ENCODE measurements around the gene KLF18. TPM values are rescaled to one million over a fixed set of nuclear protein-coding genes. Genes with fewer than 3 reads are reported as not detected.

The KLF18 gene
- total RNA-seq, 1 experiment from 2014 or later: 0.07 TPM

DNA sequence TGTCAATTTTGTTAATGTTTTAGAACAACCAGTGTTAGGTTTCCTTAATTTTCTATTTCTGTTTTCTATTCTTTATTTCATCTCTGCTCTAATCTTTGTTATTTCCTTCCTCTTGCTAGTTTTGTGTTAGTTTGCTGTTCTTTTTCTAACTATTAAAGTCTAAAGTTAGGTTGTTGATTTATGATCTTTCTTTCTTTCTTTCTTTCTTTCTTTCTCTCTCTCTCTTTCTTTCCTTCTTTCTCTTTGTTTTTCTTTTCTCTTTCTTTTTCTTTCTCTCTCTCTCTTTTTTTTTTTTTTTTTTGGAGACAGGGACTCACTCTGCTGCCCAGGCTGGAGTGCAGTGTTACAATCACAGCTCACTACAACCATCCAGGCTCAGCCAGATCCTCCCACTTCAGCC is 17.4 kb upstream of the KLF18 start:
- intact Hi-C loops (cut with micrococcal nuclease): no loop called here
- ChIA-PET CTCF (no interaction called here), RAD21 (ENCODE audit: low non-redundant PET in 1 of 2, low total read pairs in 2 of 2, uncharacterized antibody in 2 of 2, unreplicated experiment in 2 of 2) (no interaction called here), POLR2A (no interaction called here)
- Histone ChIP-seq H2AFZ (ENCODE audit: low read depth, low read length, poor library complexity, severe bottlenecking) (no peak overlapping the region), H3K79me2 (ENCODE audit: insufficient read depth, low read length) (no peaks in the 10 kb centered on the region), H4K20me1 (ENCODE audit: insufficient read depth) (no peaks in the 10 kb centered on the region), H3K9me3 (ENCODE audit: control insufficient read depth in 1 of 2, insufficient read depth in 1 of 2, low read depth in 1 of 2, low read length in 2 of 2) (no peaks in the 10 kb centered on the region), H3K4me2 (ENCODE audit: low read length) (no peak overlapping the region), H3K4me1 (ENCODE audit: control insufficient read depth in 1 of 2, insufficient read depth in 2 of 2, low read length in 2 of 2) (peaks cover 22 to 23% of the 10 kb centered on the region in 2 experiments), H3K27me3 (ENCODE audit: insufficient read depth, low read length) (no peaks in the 10 kb centered on the region), H3K4me3 (replicated peaks in 1 of 2; ENCODE audit: low read depth in 1 of 2, low read length in 2 of 2) (no peak overlapping the region), H3K27ac (ENCODE audit: low read depth, low read length) (no peak overlapping the region), H3K36me3 (ENCODE audit: control insufficient read depth in 1 of 2, insufficient read depth in 2 of 2, low read length in 2 of 2) (no peaks in the 10 kb centered on the region), H3K9ac (ENCODE audit: low read length) (no peak overlapping the region), H3K9me2 (ENCODE audit: insufficient read depth) (0 out of 2 replicates have a peak, but pooled peaks cover 3% of the 10 kb centered on the region)
- no peak for ATAC-seq
- TF ChIP-seq, protein P1, sequence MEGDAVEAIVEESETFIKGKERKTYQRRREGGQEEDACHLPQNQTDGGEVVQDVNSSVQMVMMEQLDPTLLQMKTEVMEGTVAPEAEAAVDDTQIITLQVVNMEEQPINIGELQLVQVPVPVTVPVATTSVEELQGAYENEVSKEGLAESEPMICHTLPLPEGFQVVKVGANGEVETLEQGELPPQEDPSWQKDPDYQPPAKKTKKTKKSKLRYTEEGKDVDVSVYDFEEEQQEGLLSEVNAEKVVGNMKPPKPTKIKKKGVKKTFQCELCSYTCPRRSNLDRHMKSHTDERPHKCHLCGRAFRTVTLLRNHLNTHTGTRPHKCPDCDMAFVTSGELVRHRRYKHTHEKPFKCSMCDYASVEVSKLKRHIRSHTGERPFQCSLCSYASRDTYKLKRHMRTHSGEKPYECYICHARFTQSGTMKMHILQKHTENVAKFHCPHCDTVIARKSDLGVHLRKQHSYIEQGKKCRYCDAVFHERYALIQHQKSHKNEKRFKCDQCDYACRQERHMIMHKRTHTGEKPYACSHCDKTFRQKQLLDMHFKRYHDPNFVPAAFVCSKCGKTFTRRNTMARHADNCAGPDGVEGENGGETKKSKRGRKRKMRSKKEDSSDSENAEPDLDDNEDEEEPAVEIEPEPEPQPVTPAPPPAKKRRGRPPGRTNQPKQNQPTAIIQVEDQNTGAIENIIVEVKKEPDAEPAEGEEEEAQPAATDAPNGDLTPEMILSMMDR (IDR thresholded peaks at IDR 0.05 in 2 of 3, conservative IDR thresholded peaks at IDR 0.05 in 1 of 3; ENCODE audit: borderline replicate concordance in 1 of 3, insufficient read depth in 1 of 3, low read depth in 2 of 3, low read length in 2 of 3): no peak
- TF ChIP-seq, protein P2, sequence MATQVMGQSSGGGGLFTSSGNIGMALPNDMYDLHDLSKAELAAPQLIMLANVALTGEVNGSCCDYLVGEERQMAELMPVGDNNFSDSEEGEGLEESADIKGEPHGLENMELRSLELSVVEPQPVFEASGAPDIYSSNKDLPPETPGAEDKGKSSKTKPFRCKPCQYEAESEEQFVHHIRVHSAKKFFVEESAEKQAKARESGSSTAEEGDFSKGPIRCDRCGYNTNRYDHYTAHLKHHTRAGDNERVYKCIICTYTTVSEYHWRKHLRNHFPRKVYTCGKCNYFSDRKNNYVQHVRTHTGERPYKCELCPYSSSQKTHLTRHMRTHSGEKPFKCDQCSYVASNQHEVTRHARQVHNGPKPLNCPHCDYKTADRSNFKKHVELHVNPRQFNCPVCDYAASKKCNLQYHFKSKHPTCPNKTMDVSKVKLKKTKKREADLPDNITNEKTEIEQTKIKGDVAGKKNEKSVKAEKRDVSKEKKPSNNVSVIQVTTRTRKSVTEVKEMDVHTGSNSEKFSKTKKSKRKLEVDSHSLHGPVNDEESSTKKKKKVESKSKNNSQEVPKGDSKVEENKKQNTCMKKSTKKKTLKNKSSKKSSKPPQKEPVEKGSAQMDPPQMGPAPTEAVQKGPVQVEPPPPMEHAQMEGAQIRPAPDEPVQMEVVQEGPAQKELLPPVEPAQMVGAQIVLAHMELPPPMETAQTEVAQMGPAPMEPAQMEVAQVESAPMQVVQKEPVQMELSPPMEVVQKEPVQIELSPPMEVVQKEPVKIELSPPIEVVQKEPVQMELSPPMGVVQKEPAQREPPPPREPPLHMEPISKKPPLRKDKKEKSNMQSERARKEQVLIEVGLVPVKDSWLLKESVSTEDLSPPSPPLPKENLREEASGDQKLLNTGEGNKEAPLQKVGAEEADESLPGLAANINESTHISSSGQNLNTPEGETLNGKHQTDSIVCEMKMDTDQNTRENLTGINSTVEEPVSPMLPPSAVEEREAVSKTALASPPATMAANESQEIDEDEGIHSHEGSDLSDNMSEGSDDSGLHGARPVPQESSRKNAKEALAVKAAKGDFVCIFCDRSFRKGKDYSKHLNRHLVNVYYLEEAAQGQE (IDR thresholded peaks at IDR 0.05; ENCODE audit: low read depth): no peak
- no peak for TF ChIP-seq JUND (IDR thresholded peaks at IDR 0.05)
- TF ChIP-seq ELF1 (IDR thresholded peaks at IDR 0.05; ENCODE audit: borderline replicate concordance, low read depth): no peak
- no peak for TF ChIP-seq FOSL1 (IDR thresholded peaks at IDR 0.05; ENCODE audit: low read depth)
- TF ChIP-seq, protein P3, sequence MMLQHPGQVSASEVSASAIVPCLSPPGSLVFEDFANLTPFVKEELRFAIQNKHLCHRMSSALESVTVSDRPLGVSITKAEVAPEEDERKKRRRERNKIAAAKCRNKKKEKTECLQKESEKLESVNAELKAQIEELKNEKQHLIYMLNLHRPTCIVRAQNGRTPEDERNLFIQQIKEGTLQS (IDR thresholded peaks at IDR 0.05): no peak
- TF ChIP-seq EZH2 (IDR thresholded peaks at IDR 0.05): no peak
- TF ChIP-seq, protein P4, sequence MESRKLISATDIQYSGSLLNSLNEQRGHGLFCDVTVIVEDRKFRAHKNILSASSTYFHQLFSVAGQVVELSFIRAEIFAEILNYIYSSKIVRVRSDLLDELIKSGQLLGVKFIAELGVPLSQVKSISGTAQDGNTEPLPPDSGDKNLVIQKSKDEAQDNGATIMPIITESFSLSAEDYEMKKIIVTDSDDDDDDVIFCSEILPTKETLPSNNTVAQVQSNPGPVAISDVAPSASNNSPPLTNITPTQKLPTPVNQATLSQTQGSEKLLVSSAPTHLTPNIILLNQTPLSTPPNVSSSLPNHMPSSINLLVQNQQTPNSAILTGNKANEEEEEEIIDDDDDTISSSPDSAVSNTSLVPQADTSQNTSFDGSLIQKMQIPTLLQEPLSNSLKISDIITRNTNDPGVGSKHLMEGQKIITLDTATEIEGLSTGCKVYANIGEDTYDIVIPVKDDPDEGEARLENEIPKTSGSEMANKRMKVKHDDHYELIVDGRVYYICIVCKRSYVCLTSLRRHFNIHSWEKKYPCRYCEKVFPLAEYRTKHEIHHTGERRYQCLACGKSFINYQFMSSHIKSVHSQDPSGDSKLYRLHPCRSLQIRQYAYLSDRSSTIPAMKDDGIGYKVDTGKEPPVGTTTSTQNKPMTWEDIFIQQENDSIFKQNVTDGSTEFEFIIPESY (IDR thresholded peaks at IDR 0.05; ENCODE audit: extremely low read depth, insufficient replicate concordance, low read length): no peak
- no peak for TF ChIP-seq ZFX (IDR thresholded peaks at IDR 0.05)
- no peak for TF ChIP-seq TCF7L2 (IDR thresholded peaks at IDR 0.05; ENCODE audit: borderline replicate concordance, extremely low read depth, insufficient read depth, insufficient read length)
- TF ChIP-seq CEBPB (IDR thresholded peaks at IDR 0.05; ENCODE audit: low read depth): no peak
- no peak for TF ChIP-seq EGR1 (IDR thresholded peaks at IDR 0.05; ENCODE audit: low read depth)
- no peak for DNase-seq (ENCODE audit: low read depth, low spot score)
- no TSS peak for BruUV-seq (replicated peaks)
